Esophagus muscularis mucosa (tissue), 3 donors: Measurements from ENCODE around the gene TSSK2.

ENCODE experiments used
- CTCF ChIP-seq, 3 experiments: fragments of 200-600 bp in 2 of 3; fragments of 450-650 bp in 1 of 3; sonication (generic) in 2 of 3; IDR thresholded peaks; one replicate each; pipeline ENCODE4 v1.5.1; 2017 to 2019; ENCODE audit warnings: antibody characterized with exemption in 3 of 3, mild to moderate bottlenecking in 2 of 3, moderate library complexity in 1 of 3
- POLR2AphosphoS5 ChIP-seq, 2 donors: sonication (generic); formaldehyde crosslinking; IDR thresholded peaks; one replicate each; pipeline ENCODE4 v1.6.1; 2017; ENCODE audit warnings: antibody characterized with exemption in 2 of 2

GRCh38 chr22:19082793-19083192 is 48.3 kb upstream of the TSSK2 start:
- TF ChIP-seq CTCF (IDR thresholded peaks at IDR 0.05): no peak
- TF ChIP-seq POLR2AphosphoS5 (IDR thresholded peaks at IDR 0.05): no peak
